PC-9 (cell line): ENCODE data around the gene GTF3C4. TPM values are rescaled to one million over a fixed set of nuclear protein-coding genes. Genes with fewer than 3 reads are reported as not detected.

Experiments used
- Bru-seq: library from RNA; stranded (reverse); fragments of 400-500 nt; gene quantifications from one replicate; lab custom pipeline; 2021; lab: Mats Ljungman, UMichigan
- BruChase-seq, 2 experiments: library from RNA; stranded (reverse); fragments of 400-500 nt; gene quantifications; one replicate each; lab custom pipeline; 2021; lab: Mats Ljungman, UMichigan
- BruUV-seq: library from RNA; stranded (reverse); fragments of 400-500 nt; replicated peaks from 2 replicates; lab custom pipeline; 2021; lab: Mats Ljungman, UMichigan
- CTCF ChIA-PET: fragments of 300-600 bp; sonication (Branson Sonifier 250); formaldehyde crosslinking; loops from one replicate; lab custom pipeline; 2022; ENCODE audit warnings: antibody characterized with exemption; lab: Charles Lee
- POLR2A ChIA-PET: fragments of 300-600 bp; sonication (Branson Sonifier 250); formaldehyde crosslinking; loops from one replicate; lab custom pipeline; 2022; ENCODE audit warnings: antibody characterized with exemption; ENCODE audit not compliant: unreplicated experiment; lab: Charles Lee
- DNase-seq, 2 experiments: peaks; one replicate each; pipeline versions ENCODE4 v3.0.0 to v3.0.0-alpha.2; 2015 to 2022; ENCODE audit warnings: mixed read lengths in 1 of 2
- H2AFZ ChIP-seq: fragments of 200-600 bp; sonication (generic); 2 replicates; pipeline ENCODE4 v1.8.1; 2017; ENCODE audit warnings: antibody characterized with exemption
- H3F3A ChIP-seq: fragments of 200-600 bp; sonication (generic); 2 replicates; pipeline ENCODE4 v1.8.1; 2017; ENCODE audit warnings: antibody characterized with exemption, mild to moderate bottlenecking, low read depth; ENCODE audit not compliant: insufficient read depth
- H3K27ac ChIP-seq: fragments of 200-600 bp; sonication (generic); 2 replicates; pipeline ENCODE4 v1.6.1; 2016; ENCODE audit warnings: mixed run types
- H3K27me3 ChIP-seq: fragments of 200-600 bp; sonication (generic); 2 replicates; pipeline ENCODE4 v1.6.1; 2016; ENCODE audit warnings: low read depth, mixed run types; ENCODE audit not compliant: insufficient read depth
- H3K36me3 ChIP-seq: fragments of 200-600 bp; sonication (generic); 2 replicates; pipeline ENCODE4 v1.6.1; 2016; ENCODE audit warnings: low read depth, mixed run types
- H3K4me1 ChIP-seq: fragments of 200-600 bp; sonication (generic); replicated peaks from 2 replicates; pipeline ENCODE4 v1.6.1; 2016; ENCODE audit warnings: mixed run types; ENCODE audit not compliant: insufficient read depth
- H3K4me2 ChIP-seq: fragments of 200-600 bp; sonication (generic); 2 replicates; pipeline ENCODE4 v1.6.1; 2017; ENCODE audit warnings: mixed run types
- H3K4me3 ChIP-seq: fragments of 200-600 bp; sonication (generic); 2 replicates; pipeline ENCODE4 v1.6.1; 2016; ENCODE audit warnings: mixed run types
- H3K79me2 ChIP-seq: fragments of 200-600 bp; sonication (generic); 2 replicates; pipeline ENCODE4 v1.6.1; 2017; ENCODE audit warnings: low read depth, mixed run types
- H3K9me2 ChIP-seq: fragments of 200-600 bp; sonication (generic); 2 replicates; pipeline ENCODE4 v1.8.1; 2017; ENCODE audit warnings: mild to moderate bottlenecking; ENCODE audit not compliant: insufficient read depth
- H3K9me3 ChIP-seq: fragments of 200-600 bp; sonication (generic); 2 replicates; pipeline ENCODE4 v1.8.1; 2016; ENCODE audit warnings: low read depth; ENCODE audit not compliant: insufficient read depth
- H4K20me1 ChIP-seq: fragments of 200-600 bp; sonication (generic); 2 replicates; pipeline ENCODE4 v1.8.1; 2017; ENCODE audit not compliant: insufficient read depth
- EZH2 ChIP-seq: fragments of 200-600 bp; sonication (generic); IDR thresholded peaks from 2 replicates; pipeline ENCODE4 v1.8.0; 2017; ENCODE audit warnings: antibody characterized with exemption, low read depth
- intact Hi-C: fragments of 100-400 bp; cut with micrococcal nuclease; formaldehyde crosslinking; loops from one replicate; pipeline ENCODE4 v1.10.0; 2022; ENCODE audit not compliant: unreplicated experiment
- long read RNA-seq: library from polyadenylated mRNA; stranded (forward); transcript quantifications from one replicate; pipeline ENCODE4 v2.0.0, GENCODE V29; 2022
- total RNA-seq: library from RNA; stranded (reverse); gene quantifications from 2 replicates; pipeline ENCODE4 v1.2.3, GENCODE V29; 2021
- TF ChIP-seq, protein P1 (sequence below): fragments of 200-600 bp; sonication (generic); conservative IDR thresholded peaks from 2 replicates; pipeline ENCODE4 v1.6.1; 2017; ENCODE audit warnings: mixed run types, antibody characterized with exemption, mild to moderate bottlenecking, moderate library complexity

The GTF3C4 gene
- total RNA-seq, result 24.7 and 26.9 TPM in 2 replicates
- percentile 93 among the genes with signal in this experiment for Bru-seq, nascent RNA
- BruChase-seq, experiment 1, labeled RNA remaining after a 2-hour chase, result percentile 94 among the genes with signal in this experiment
- percentile 90 among the genes with signal in this experiment for BruChase-seq, experiment 2, labeled RNA remaining after a 6-hour chase
- long read RNA-seq, full-length matches to known transcripts, result 13 of 21 reads
- long read RNA-seq, partial matches to known transcripts, result 5 of 21 reads
- long read RNA-seq, other reads (novel, unspliced or antisense), result 3 of 21 reads

- H3K36me3 ChIP-seq, result no peaks in the 10 kb centered on the region
- H3K4me2 ChIP-seq, result peak within 1 kb of the TSS; percentile 90
- H2AFZ ChIP-seq, result peak within 1 kb of the TSS; percentile 96
- no peaks in the 10 kb centered on the region for H3K27me3 ChIP-seq
- peaks cover 36% of the 10 kb centered on the region for H4K20me1 ChIP-seq
- peak within 1 kb of the TSS; percentile 90 for H3K27ac ChIP-seq
- H3K4me1 ChIP-seq, result peaks cover 25% of the 10 kb centered on the region
- peak within 1 kb of the TSS; percentile 85 for H3K4me3 ChIP-seq
- no peaks in the 10 kb centered on the region for H3K9me2 ChIP-seq
- DNase-seq, result peak in 1 of 2 experiments; percentile 23
- peaks cover 12% of the 10 kb centered on the region for H3F3A ChIP-seq
- CTCF ChIA-PET, result interaction anchor here (0.6 to 2.3 kb wide), 4 partner anchors 99 to 299 kb away, joined by 3 to 9 read pairs (median 5); no protein-coding TSS in a partner anchor
- peaks cover 92% of the 10 kb centered on the region for H3K79me2 ChIP-seq
- POLR2A ChIA-PET, result interaction anchor here (0.6 to 1.0 kb wide), 5 partner anchors 10 to 424 kb away, joined by 3 to 10 read pairs (median 4); partner anchors contain the start of gene GTF3C5
- TF ChIP-seq EZH2, result no peak
- TF ChIP-seq, protein P1, sequence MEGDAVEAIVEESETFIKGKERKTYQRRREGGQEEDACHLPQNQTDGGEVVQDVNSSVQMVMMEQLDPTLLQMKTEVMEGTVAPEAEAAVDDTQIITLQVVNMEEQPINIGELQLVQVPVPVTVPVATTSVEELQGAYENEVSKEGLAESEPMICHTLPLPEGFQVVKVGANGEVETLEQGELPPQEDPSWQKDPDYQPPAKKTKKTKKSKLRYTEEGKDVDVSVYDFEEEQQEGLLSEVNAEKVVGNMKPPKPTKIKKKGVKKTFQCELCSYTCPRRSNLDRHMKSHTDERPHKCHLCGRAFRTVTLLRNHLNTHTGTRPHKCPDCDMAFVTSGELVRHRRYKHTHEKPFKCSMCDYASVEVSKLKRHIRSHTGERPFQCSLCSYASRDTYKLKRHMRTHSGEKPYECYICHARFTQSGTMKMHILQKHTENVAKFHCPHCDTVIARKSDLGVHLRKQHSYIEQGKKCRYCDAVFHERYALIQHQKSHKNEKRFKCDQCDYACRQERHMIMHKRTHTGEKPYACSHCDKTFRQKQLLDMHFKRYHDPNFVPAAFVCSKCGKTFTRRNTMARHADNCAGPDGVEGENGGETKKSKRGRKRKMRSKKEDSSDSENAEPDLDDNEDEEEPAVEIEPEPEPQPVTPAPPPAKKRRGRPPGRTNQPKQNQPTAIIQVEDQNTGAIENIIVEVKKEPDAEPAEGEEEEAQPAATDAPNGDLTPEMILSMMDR, result no peak
- BruUV-seq, result TSS peak; percentile 64
- H3K9me3 ChIP-seq, result no peaks in the 10 kb centered on the region
- intact Hi-C loops, result no loop called here
Measured at GRCh38 chr9:132670457-132671391, at the start of gene GTF3C4. TSS of gene GTF3C4 (plus strand) at chr9:132670464. CDS start at chr9:132670599, 135 bp downstream.

GRCh38 chr9:132622159-132622558 is 48.1 kb upstream of the GTF3C4 start:
- Histone ChIP-seq H3K79me2 (no peaks in the 10 kb centered on the region), H3K27ac (no peak overlapping the region), H3K27me3 (no peaks in the 10 kb centered on the region), H4K20me1 (no peaks in the 10 kb centered on the region), H3K4me2 (no peak overlapping the region), H3F3A (no peaks in the 10 kb centered on the region), H3K4me3 (no peak overlapping the region), H3K4me1 (no peaks in the 10 kb centered on the region), H2AFZ (no peak overlapping the region), H3K9me2 (no peaks in the 10 kb centered on the region), H3K36me3 (0 out of 2 replicates have a peak, but pooled peaks cover 5% of the 10 kb centered on the region), H3K9me3 (no peaks in the 10 kb centered on the region)
- CTCF ChIA-PET, result no interaction called here
- TF ChIP-seq, protein P1, result no peak
- no peak for TF ChIP-seq EZH2
- no TSS peak for BruUV-seq
- POLR2A ChIA-PET, result interaction anchor here (0.6 to 0.7 kb wide), 2 partner anchors 11 to 755 kb away, joined by 4 read pairs; no protein-coding TSS in a partner anchor
- no peak for DNase-seq
- intact Hi-C loops, result no loop called here

DNA sequence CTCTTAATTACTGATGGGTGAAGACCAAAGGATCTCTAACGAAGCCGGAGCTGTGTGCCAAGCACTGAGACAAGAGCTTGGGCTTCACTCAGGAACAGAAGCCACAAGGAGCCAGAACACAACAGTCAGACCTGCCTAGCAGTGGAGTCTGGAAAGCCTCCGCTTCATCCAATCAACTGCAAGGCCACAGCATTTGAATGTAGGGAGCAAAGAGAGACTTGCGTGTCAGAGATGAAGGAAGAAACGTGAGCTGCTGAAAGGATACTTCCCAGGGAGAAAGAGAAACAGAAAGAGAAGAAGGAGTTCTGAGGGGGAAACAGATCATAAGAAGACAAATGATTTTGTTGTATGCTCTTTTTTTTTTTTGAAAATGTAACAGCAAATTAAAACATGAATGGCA is 44.0 kb upstream of the GTF3C4 start:
- Histone ChIP-seq H3K9me3 (no peaks in the 10 kb centered on the region), H3F3A (no peaks in the 10 kb centered on the region), H3K4me3 (no peak overlapping the region), H3K4me1 (no peaks in the 10 kb centered on the region), H3K27ac (no peak overlapping the region), H2AFZ (no peak overlapping the region), H3K27me3 (no peaks in the 10 kb centered on the region), H4K20me1 (no peaks in the 10 kb centered on the region), H3K9me2 (no peaks in the 10 kb centered on the region), H3K36me3 (peaks cover 5% of the 10 kb centered on the region; the same call in 1 of the 2 replicates), H3K4me2 (no peak overlapping the region), H3K79me2 (no peaks in the 10 kb centered on the region)
- TF ChIP-seq EZH2, result no peak
- TF ChIP-seq, protein P1, result no peak
- ChIA-PET POLR2A (no interaction called here), CTCF (no interaction called here)
- no TSS peak for BruUV-seq
- intact Hi-C loops, result no loop called here
- no peak for DNase-seq
